RWPE2 (cell line): ENCODE data around the gene AP3S2.

Experiments used
- ATAC-seq: fragments of 200-7000 bp; cut with Tn5 transposase; 3 replicates; pipeline ENCODE4 v1.9.1; 2021; ENCODE audit warnings: low read depth
- DNase-seq: peaks from one replicate; pipeline ENCODE4 v3.0.0-alpha.2; 2020; ENCODE audit warnings: low spot score
- H3K27ac ChIP-seq: fragments of 450-650 bp; 2 replicates; pipeline ENCODE4 v1.5.1; 2017; ENCODE audit warnings: mild to moderate bottlenecking; ENCODE audit not compliant: poor library complexity, severe bottlenecking
- H3K27me3 ChIP-seq: fragments of 250-450 bp; sonication (Bioruptor Pico); 2 replicates; pipeline ENCODE4 v1.5.1; 2021; ENCODE audit warnings: mild to moderate bottlenecking, moderate library complexity; ENCODE audit not compliant: insufficient read depth, poor library complexity, severe bottlenecking
- H3K36me3 ChIP-seq: fragments of 250-450 bp; sonication (Bioruptor Pico); 2 replicates; pipeline ENCODE4 v1.5.1; 2020; ENCODE audit warnings: low read depth, mild to moderate bottlenecking, moderate library complexity
- H3K4me1 ChIP-seq: fragments of 250-450 bp; sonication (Bioruptor Pico); 2 replicates; pipeline ENCODE4 v1.5.1; 2021; ENCODE audit warnings: mild to moderate bottlenecking, moderate library complexity; ENCODE audit not compliant: insufficient read depth, poor library complexity, severe bottlenecking
- H3K4me3 ChIP-seq: fragments of 250-450 bp; sonication (Bioruptor Pico); 2 replicates; pipeline ENCODE4 v1.5.1; 2021; ENCODE audit warnings: mild to moderate bottlenecking, moderate library complexity; ENCODE audit not compliant: severe bottlenecking
- H3K9me3 ChIP-seq: fragments of 250-450 bp; sonication (Bioruptor Pico); 2 replicates; pipeline ENCODE4 v1.5.1; 2021; ENCODE audit warnings: mild to moderate bottlenecking, moderate library complexity; ENCODE audit not compliant: severe bottlenecking
- TF ChIP-seq, protein P1 (sequence below): fragments of 450-650 bp; IDR thresholded peaks from one replicate; pipeline ENCODE4 v1.5.1; 2017; ENCODE audit warnings: mild to moderate bottlenecking, moderate library complexity; ENCODE audit not compliant: poor library complexity, severe bottlenecking

AP3S2 gene

DNA sequence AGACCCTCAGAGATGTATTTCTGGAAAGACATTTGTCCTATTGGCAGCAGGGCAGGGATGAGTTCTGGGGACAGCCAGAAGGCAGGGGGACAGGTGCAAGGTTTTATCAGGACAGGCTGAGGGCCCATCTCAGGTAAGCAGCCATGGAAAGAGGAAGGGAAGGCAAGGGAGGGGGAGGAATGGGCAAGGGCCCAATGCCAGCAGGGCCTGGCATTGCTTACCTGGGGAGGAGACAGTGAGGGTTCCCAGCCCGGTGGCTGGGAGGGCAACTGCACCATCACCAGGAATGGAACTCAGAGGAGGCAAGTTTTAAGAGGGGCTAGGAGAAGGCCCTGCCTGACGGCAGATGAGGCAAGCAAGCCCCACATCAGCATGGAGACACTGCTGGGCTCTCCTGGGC, 15.8 kb upstream of the AP3S2 start:
- Histone ChIP-seq H3K36me3 (peaks cover 16% of the 10 kb centered on the region), H3K4me1 (peaks cover 8% of the 10 kb centered on the region), H3K27ac (no peak overlapping the region), H3K27me3 (no peaks in the 10 kb centered on the region), H3K4me3 (no peak overlapping the region), H3K9me3 (no peaks in the 10 kb centered on the region)
- DNase-seq (no peak), ATAC-seq (no peak)
- TF ChIP-seq, protein P1, sequence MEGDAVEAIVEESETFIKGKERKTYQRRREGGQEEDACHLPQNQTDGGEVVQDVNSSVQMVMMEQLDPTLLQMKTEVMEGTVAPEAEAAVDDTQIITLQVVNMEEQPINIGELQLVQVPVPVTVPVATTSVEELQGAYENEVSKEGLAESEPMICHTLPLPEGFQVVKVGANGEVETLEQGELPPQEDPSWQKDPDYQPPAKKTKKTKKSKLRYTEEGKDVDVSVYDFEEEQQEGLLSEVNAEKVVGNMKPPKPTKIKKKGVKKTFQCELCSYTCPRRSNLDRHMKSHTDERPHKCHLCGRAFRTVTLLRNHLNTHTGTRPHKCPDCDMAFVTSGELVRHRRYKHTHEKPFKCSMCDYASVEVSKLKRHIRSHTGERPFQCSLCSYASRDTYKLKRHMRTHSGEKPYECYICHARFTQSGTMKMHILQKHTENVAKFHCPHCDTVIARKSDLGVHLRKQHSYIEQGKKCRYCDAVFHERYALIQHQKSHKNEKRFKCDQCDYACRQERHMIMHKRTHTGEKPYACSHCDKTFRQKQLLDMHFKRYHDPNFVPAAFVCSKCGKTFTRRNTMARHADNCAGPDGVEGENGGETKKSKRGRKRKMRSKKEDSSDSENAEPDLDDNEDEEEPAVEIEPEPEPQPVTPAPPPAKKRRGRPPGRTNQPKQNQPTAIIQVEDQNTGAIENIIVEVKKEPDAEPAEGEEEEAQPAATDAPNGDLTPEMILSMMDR, result no peak

DNA sequence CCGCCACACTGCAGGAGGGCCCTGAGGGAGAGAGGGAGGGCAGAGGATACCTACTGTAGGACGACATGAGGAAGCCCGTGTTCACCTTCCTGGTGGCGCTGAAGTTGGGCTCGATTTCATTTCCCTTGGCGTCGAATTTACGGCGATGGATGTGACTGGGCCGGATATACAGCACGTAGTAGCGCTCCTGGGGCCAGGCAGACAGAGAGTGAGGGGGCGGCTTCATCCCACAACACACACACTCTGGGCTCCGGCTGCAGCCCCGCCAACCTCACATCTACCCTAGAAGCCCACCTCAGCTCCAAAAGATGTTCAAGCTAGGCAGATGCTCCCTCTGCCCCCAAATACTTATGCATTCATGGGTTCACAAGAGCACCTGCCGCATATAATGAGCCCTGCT, 14.4 kb upstream of the AP3S2 start:
- Histone ChIP-seq H3K4me3 (no peak overlapping the region), H3K36me3 (peaks cover 22% of the 10 kb centered on the region), H3K4me1 (peaks cover 8% of the 10 kb centered on the region), H3K9me3 (no peaks in the 10 kb centered on the region), H3K27me3 (no peaks in the 10 kb centered on the region), H3K27ac (no peak overlapping the region)
- peak; percentile 52 for DNase-seq
- TF ChIP-seq, protein P1, result no peak
- no peak for ATAC-seq

DNA sequence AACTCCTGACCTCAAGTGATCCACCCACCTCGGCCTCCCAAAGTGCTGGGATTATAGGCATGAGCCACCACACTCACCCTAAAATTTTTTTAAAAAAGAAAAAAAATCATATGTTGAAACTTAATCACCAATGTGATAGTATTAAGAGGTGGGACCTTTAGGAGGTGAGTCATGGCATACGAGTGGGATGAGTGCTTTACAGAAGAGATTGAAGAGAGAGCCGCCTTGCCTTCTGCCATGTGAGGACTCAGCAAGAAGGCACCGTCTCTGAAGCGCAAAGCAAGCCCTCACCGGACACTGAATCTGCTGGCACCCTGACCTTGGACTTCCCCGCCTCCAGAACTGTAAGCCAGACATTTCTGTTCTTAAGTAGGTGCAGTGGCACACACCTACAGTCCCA, 13.5 kb upstream of the AP3S2 start:
- DNase-seq (peak; percentile 42), ATAC-seq (no peak)
- peaks cover 28% of the 10 kb centered on the region for H3K36me3 ChIP-seq
- H3K4me1 ChIP-seq, result peaks cover 8% of the 10 kb centered on the region
- H3K4me3 ChIP-seq, result no peak overlapping the region
- no peak overlapping the region for H3K27ac ChIP-seq
- no peaks in the 10 kb centered on the region for H3K27me3 ChIP-seq
- H3K9me3 ChIP-seq, result no peaks in the 10 kb centered on the region
- TF ChIP-seq, protein P1, result no peak

DNA sequence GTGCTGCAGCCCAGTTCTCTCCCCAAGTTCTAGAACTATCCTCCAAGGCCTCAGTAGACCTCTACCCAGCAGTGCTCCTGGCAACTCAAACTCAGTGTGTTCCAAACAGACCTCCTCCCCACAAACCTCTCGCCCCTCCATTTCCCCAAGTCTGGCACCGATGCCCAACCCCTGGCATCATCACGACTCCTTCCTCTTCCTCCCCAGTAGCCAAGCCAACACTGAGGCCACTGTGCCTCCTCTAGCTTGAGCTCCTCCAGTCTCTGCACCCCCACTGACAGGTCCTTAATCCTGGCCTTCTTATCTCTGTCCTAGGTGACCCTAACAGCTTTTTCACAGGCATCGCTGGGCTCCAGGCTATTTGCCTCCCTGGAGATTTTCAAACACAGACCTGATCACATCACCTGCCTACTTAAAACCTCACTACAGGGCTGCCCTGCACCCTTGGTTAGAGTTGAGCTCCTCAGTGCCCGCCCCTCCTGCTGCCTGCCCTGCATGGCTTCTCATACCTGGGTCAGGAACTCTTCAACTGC, 12.1 kb upstream of the AP3S2 start:
- DNase-seq, result no peak

DNA sequence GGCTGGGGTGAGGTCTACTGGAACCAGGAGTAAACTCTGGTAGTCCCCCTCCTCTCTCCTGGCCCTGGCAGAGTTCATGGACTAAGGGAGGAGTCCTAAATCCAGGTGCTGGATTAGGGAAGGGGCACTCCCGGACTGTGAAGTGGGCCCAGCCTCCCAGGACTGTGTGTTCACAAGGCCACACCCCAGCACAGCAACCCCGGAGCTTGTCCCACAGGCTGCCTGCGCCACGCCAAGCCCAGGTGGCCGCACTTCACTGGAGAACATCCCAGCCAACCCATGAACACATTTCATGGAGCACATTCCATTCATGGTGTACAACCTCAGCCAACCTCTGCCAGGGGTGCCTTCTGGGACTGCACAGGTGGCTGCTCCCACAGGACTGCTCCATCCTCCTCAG, 10.7 kb upstream of the AP3S2 start:
- ATAC-seq (no peak), DNase-seq (no peak)
- no peak overlapping the region for H3K4me3 ChIP-seq
- no peaks in the 10 kb centered on the region for H3K9me3 ChIP-seq
- H3K4me1 ChIP-seq, result no peaks in the 10 kb centered on the region
- TF ChIP-seq, protein P1, result no peak
- H3K36me3 ChIP-seq, result peaks cover 35% of the 10 kb centered on the region
- no peak overlapping the region for H3K27ac ChIP-seq
- no peaks in the 10 kb centered on the region for H3K27me3 ChIP-seq

More for the DNA sequence above, 12.1 kb upstream of the AP3S2 start:
- Histone ChIP-seq H3K9me3 (no peaks in the 10 kb centered on the region), H3K27me3 (no peaks in the 10 kb centered on the region), H3K4me3 (no peak overlapping the region), H3K27ac (no peak overlapping the region), H3K36me3 (peaks cover 35% of the 10 kb centered on the region), H3K4me1 (no peaks in the 10 kb centered on the region)
- ATAC-seq, result no peak
- TF ChIP-seq, protein P1, result no peak
